ENCODE measurements around the gene OVCA2. TPM values are rescaled to one million over a fixed set of nuclear protein-coding genes. Genes with fewer than 3 reads are reported as not detected.

Gene OVCA2
- total RNA-seq, 4 donors from 2014 or later = 7.9 to 27.4 (median 19.8) TPM

DNA sequence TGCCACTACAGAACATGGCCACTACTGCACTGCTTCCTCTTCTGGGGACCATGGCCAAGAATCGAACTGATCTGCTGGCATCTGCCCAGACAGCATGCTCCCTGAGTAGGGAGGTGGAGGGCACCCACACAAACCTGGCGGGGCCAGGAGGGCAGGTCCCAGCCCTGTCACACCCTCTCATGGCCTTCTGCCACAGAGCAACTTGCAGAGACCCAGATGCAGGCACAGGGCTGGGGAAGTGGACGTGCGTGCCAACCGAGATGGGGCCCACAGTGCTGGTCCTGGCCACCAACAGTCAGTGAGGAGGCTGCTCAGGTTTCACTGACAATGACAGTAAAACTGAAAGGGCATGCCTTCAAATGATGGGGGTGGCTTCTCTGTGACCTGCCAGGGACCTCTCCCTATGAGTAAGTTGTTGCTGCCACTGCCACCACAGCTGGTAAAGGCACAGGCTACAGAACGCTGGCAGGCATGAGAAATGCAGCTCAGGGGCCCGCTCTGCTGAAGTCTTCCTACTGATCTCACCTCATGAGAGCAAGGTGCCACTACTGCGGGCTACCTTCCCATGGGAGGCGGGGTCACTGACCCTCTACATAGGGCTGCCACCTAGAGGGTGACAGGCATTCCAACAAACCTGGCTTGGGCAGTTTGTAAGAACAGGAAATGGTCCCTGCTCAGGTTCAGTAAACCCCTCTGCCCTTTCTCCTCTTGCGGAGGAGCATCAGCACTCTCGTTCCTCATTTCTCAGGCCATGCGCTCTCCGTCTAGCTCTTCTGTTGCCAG, 28.6 kb downstream of the OVCA2 start:
- Histone ChIP-seq H3K36me3 (no peaks in the 10 kb centered on the region), H3K4me3 (no peak overlapping the region), H3K27ac (peak overlapping the region; percentile 80 to 90), H3K27me3 (no peaks in the 10 kb centered on the region), H3K4me1 (peaks cover 19 to 39% of the 10 kb centered on the region in 2 donors), H3K9me3 (no peaks in the 10 kb centered on the region)
- peak in 1 of 2 donors; percentile 37 for DNase-seq
- TF ChIP-seq, protein P1, sequence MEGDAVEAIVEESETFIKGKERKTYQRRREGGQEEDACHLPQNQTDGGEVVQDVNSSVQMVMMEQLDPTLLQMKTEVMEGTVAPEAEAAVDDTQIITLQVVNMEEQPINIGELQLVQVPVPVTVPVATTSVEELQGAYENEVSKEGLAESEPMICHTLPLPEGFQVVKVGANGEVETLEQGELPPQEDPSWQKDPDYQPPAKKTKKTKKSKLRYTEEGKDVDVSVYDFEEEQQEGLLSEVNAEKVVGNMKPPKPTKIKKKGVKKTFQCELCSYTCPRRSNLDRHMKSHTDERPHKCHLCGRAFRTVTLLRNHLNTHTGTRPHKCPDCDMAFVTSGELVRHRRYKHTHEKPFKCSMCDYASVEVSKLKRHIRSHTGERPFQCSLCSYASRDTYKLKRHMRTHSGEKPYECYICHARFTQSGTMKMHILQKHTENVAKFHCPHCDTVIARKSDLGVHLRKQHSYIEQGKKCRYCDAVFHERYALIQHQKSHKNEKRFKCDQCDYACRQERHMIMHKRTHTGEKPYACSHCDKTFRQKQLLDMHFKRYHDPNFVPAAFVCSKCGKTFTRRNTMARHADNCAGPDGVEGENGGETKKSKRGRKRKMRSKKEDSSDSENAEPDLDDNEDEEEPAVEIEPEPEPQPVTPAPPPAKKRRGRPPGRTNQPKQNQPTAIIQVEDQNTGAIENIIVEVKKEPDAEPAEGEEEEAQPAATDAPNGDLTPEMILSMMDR (IDR thresholded peaks at IDR 0.05) = no peak
- TF ChIP-seq POLR2A (IDR thresholded peaks at IDR 0.05) = no peak
- intact Hi-C loops (cut with DNase I; ENCODE audit: low total_unique reads) = no loop called here

DNA sequence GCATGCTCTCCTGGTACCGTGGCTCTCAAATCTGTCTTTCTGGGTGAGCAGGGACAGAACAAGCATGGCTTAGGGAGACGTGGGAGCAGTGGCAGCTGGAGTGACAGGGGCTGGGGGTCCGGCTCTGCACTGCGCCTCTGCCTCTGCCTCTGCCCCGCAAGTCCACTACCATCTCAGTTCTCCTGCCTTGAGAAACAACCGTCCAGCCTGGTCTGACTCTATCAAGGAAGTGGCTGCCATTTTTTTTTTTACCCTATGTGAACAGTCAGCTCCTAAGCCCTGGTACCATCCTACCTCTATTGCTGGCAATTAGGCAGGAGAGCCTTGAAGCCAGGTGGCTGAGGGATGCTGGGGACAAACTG, 29.2 kb downstream of the OVCA2 start:
- Histone ChIP-seq H3K36me3 (no peaks in the 10 kb centered on the region), H3K4me1 (peaks cover 19 to 42% of the 10 kb centered on the region in 2 donors), H3K4me3 (no peak overlapping the region), H3K9me3 (no peaks in the 10 kb centered on the region), H3K27me3 (no peaks in the 10 kb centered on the region), H3K27ac (peak overlapping the region; percentile 80 to 90)
- intact Hi-C loops (cut with DNase I; ENCODE audit: low total_unique reads) = no loop called here
- TF ChIP-seq, protein P1 (IDR thresholded peaks at IDR 0.05) = no peak
- TF ChIP-seq POLR2A (IDR thresholded peaks at IDR 0.05) = no peak
- no peak for DNase-seq

DNA sequence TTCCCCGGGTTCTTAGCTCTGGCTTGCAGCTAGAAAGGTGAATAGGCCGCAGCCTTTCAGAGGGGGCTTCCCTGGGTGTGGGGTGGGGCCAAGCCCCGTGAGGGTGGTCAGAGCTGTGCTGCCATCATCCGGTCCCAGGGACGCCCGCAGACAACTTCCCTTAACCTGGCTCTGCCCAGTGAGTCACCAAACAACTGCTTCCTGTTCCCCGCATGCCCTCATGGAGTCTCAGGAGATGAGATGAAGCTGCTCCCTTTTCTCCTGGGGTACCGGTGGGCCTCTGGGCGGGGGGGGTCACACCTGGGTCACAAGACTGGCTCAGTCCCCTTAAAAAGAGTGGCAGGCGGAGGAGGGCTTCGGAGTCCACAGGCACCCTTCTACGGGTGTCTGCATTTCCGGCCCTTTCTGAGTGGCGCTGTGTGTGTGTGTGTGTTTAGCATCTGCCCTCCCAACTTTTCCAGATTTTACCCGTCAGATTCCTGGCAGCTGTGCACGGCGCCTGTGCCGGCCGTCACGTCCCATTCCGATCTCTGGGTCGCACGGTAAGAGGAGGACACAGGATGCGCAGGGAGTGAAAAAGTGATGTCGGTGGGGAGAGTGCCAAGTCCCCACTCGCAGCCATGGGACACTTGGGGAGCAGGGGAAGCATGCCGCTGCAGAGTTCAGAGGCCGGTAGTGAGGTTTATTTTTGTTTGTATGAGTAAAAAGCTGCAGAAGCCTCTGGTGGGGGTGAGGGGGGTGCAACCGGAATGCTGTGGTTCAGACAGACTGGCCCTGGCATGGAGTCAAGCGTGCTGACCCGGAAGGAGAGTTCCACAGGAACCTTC, 29.8 kb downstream of the OVCA2 start:
- Histone ChIP-seq H3K4me1 (peaks cover 17 to 42% of the 10 kb centered on the region in 2 donors), H3K4me3 (no peak overlapping the region), H3K36me3 (no peaks in the 10 kb centered on the region), H3K27ac (peak overlapping the region; percentile 80 to 90), H3K9me3 (no peaks in the 10 kb centered on the region), H3K27me3 (no peaks in the 10 kb centered on the region)
- DNase-seq = peak; percentile 69 to 75
- TF ChIP-seq, protein P1 (IDR thresholded peaks at IDR 0.05) = peak in 1 of 4 experiments; percentile 5
- peak in 1 of 2 donors; percentile 7 for TF ChIP-seq POLR2A (IDR thresholded peaks at IDR 0.05)
- intact Hi-C loops (cut with DNase I; ENCODE audit: low total_unique reads) = no loop called here

DNA sequence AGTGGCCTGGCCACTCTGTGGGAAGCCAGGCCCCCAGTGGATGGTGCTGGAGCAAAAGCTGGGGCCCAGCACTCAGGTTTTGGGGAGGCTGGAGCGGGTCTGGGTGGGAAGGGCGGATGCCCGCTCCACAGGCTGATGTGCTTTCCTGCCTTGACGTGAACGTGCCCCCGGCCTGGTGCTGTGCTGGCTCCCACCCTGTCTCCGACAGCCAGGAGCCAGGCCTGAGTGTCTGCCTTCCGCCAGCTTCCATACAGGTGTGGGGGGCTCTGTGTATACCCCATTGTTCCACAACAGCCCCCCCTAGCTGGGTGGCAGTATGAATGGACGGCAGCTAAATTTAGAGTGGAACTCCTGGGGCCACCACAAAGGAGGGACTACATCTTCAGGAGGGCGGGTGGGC, 33.1 kb downstream of the OVCA2 start:
- H3K4me1 ChIP-seq = peaks cover 4 to 27% of the 10 kb centered on the region in 2 donors
- H3K9me3 ChIP-seq = no peaks in the 10 kb centered on the region
- intact Hi-C loops (cut with DNase I; ENCODE audit: low total_unique reads) = no loop called here
- no peaks in the 10 kb centered on the region for H3K36me3 ChIP-seq
- DNase-seq = peak in 1 of 2 donors; percentile 35
- H3K27ac ChIP-seq = peak overlapping the region; percentile 87 to 93
- TF ChIP-seq POLR2A (IDR thresholded peaks at IDR 0.05) = no peak
- TF ChIP-seq, protein P1 (IDR thresholded peaks at IDR 0.05) = no peak
- no peak overlapping the region for H3K4me3 ChIP-seq
- H3K27me3 ChIP-seq = no peaks in the 10 kb centered on the region
